NCI-H446 (cell line): Measurements from ENCODE around the gene KIAA0930.

Experiments used
- DNase-seq, 2 experiments: peaks; one replicate each; lab custom pipeline; 2025; lab: John Stamatoyannopoulos, UW

Gene KIAA0930

GRCh38 chr22:45216133-45217003 is 24.3 kb downstream of the KIAA0930 start:
- no peak for DNase-seq

DNA sequence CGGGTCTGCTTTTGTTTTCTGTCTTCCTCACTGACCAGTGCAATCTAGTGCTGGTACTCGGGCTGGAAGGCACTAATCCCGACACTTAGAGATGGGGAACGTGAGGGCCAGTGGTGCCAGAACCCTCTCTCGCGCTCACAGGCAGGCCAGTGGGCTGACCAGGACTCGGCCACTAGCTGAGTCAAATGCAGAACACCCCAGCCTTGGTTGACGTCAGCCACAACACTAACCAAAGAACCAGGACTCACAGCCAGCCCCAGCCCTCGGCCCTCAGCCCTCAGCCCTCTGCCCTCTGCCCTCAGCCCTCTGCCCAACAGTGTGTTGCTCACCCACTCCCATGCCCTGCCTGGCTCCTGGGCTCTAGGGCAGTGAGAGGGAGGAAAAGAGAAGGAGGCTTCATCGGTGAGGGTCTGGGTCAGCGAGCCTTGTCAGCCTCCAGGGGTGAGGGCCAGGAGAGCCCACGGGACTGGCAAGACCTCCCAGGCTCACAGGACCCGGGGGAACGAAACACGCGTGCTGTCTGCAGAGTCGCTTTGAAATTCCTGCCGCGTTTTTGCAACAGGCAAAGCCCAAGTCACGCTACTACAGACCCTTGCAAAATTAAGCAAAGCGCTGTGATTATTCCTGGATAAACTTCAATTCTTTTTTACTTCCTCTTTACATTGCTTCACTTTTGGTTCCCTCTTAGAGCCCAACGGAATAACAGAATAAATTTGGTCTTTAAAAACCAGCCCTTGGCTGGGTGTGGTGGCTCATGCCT is 27.5 kb downstream of the KIAA0930 start:
- no peak for DNase-seq

GRCh38 chr22:45212306-45212709 is 28.4 kb downstream of the KIAA0930 start:
- peak; percentile 50 to 81 for DNase-seq

GRCh38 chr22:45211848-45212247 is 28.8 kb downstream of the KIAA0930 start:
- DNase-seq, result no peak

- DNase-seq, result no peak
Measured at GRCh38 chr22:45211435-45211834, 29.3 kb downstream of the KIAA0930 start.

- no peak for DNase-seq
Measured at GRCh38 chr22:45210991-45211390, 29.7 kb downstream of the KIAA0930 start.

DNA sequence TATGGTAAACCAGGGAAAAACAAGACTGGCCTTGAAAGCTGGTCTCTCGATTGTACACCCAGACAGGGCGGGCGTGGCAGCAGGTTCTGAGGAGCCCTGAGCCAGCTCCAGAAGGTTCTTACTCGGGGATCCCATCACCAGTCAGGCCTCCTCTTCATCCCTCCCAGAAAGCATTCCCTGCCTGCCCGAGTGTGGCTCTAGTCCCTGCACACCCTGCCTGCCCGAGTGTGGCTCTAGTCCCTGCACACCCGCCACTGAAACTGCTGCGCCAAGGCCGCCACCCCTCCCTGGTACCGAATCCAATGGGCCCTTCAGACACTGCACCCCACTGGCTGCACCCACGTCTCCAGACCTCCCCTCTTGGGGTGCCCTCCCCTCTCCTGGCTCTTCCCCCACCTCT is 30.1 kb downstream of the KIAA0930 start:
- no peak for DNase-seq

- no peak for DNase-seq
Measured at GRCh38 chr22:45210174-45210573, 30.5 kb downstream of the KIAA0930 start.

DNA sequence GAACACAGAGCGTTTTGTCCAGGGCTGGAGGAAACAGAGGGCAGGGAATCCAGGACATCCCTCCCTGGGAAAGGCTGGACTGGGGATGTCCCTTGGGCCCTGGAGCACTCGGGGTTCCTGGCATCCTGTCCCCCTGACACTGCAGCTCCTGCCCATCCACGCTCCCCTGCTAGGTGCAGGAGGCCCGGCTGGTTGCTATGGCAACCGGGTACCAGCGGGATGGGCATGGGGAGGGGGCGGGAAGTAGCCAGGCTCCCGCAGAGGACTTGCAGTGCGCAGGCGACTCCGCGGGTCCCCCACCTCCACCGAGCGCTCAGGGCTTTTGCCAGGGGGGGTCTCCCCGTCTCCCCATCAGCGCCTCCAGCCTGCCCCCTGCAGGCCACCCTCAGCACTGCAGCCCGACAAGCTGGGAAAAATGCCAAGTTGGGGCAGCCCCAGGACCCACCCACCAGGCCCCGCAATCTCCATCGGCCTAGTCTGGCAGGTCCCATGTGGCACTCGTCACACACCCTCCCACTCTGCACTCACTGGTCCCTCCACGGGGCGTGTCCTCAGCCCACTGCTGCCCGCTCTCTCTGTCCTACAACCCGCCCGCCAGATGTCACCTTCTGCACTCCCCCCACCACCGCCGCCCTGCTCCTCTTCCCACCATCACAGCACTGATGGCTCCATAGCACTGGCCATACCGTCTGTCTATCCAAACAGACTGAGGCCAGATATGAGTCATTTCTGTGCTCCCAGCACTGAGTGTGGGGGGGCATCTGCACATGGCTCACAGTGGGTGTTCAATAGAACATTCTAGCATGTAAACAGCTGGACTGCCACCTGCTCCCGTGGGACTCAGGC is 31.5 kb downstream of the KIAA0930 start:
- DNase-seq, result peak in 1 of 2 experiments; percentile 26

DNA sequence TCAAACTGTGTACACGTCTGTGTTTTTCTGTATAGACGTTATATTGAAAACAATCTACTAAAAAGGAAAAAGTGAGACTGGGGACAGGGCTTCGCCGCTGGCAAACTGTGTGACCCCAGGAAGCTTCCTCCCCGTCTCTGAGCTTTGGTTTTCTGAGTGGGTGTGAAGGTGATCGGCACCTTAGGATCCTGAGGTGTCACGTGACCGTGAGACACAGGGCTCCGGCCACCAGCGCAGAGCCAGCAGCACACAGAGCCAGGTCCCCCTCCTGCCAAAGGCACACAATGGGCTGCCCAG is 32.0 kb downstream of the KIAA0930 start:
- no peak for DNase-seq

DNA sequence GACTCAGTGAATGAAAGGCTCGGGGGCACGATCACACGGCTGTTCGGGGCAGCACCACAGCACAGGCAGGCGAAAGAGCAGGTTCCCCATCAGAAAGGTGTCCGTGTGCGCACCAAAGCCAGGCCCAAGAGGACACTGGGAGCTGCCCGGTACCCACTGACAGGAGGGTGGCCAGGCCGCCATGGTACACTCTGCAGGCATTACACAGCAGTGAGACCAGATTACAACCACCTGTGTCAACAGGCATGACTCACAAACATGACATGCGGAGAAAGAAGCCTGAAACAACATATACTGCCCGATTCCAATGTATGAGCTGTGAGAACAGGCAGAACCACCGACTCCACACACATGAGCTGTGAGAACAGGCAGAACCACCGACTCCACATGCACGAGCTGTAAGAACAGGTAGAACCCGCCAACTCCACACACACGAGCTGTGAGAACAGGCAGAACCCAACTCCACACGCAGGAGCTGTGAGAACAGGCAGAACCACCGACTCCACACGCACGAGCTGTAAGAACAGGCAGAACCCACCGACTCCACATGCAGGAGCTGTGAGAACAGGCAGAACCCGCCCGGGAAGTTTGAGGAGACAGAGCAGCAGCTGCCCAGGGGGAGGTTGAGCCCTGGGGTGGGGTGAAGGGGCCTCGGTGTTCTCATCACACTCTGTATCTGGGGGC is 32.6 kb downstream of the KIAA0930 start:
- no peak for DNase-seq

- no peak for DNase-seq
Measured at GRCh38 chr22:45207533-45207932, 33.2 kb downstream of the KIAA0930 start.

- DNase-seq, result no peak
Measured at GRCh38 chr22:45206233-45206632, 34.5 kb downstream of the KIAA0930 start.

- DNase-seq, result no peak
Measured at GRCh38 chr22:45205276-45205925, 35.3 kb downstream of the KIAA0930 start.

DNA sequence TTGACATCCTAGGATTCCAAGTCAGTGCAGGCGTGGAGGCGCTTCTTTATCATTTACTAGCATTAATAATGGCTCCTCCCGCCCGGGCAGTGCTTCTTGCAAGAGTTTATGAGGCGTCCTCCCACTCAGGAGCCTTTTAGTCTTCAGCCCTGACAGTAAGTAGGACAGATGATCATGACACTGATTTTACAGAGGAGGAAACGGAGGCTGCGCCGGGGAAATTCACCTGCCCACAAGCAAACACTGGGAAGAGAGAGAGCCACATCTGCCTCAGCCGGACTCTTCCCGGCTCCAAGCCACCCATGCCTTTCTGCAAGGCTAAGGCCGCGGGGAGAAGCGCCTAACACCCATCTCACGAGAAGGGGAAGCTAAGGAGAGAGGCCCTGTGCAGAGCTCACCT is 35.9 kb downstream of the KIAA0930 start:
- DNase-seq, result no peak

GRCh38 chr22:45204241-45204640 is 36.5 kb downstream of the KIAA0930 start:
- DNase-seq, result no peak

GRCh38 chr22:45203150-45203951 is 37.3 kb downstream of the KIAA0930 start:
- DNase-seq, result no peak

DNA sequence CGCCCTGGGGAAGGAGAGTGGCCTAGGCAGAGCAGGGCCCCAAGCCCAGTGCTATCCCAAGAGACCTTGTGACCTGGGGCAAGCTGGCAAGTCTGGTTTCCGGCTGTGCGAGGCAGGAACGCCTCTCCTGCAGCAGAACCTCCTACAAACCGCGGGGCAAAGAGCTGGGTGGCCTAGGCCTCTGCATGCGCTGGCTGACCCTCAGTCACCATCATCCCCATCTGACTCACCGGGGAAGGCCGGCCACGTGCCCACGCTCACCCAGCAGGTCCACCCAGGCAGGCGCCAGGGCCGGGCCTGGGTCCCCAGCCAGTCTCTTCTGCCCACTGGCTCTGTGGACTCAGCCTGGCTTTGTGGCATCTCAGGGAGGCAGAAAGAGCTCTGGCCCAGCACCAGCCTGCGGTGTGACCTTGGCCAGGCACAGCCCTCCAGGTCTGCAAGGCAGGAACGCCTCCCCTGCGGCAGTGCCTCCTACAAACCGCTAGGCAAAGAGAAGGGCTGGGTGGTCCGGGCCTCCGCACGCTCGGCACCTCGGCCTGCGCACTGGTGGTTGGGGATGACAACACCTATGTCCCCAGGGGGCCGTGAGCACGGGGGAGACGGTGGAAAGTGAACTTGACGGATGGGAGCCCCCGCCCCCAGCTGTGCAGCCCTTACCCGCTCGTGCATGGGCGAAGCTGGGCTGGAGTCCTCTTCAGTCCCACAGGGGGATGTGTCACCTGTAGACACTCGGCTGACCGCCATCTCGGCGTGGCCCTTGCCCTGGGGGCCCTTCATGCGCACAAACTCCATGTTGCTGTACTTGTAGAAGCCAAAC is 38.2 kb downstream of the KIAA0930 start:
- no peak for DNase-seq

- no peak for DNase-seq
Measured at GRCh38 chr22:45201678-45202332, 38.9 kb downstream of the KIAA0930 start.
